Measurements from ENCODE around the gene WAS. TPM values are rescaled to one million over a fixed set of nuclear protein-coding genes. Genes with fewer than 3 reads are reported as not detected.

The WAS gene
- total and polyA plus RNA-seq, 2 experiments from 2014 or later, result 0.73 TPM; not detected in 1

DNA sequence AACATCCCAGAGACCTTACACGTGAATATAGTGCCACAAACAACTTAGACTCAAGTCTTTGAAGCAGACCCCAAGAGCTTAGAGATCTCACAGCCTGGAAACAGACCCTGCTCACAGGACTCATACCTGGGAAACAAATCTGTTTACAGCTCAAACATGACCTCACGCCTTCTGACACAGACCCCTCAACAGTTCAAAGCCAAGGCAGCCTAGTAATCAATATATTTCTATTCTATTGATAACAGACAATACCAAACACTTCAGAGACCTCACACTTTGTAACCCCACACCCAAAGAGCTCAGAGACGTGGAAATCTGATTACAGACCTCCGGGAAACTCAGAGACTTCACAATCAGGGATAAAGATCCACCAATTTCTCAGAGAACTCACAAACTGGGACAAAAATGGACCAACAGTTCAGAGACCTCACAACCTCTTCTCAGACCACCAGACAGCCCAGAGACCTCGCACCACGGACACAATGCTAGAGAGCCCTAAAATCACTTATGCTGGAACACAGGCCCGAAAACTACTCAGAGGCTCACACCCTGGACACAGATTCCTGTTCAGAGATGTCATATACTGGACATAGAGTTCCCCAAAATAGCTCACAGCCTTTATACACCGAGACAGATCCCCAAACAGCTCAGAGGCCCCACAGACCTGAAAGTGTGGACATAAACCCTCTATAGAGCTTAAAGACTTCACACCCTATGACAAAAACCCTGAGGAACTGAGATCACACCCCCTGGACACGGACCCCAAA is 27.7 kb downstream of the WAS start:
- 75% methylated on average over 9 of the region's 9 CpGs for WGBS (ENCODE audit: low lambda C conversion rate, missing lambda C conversion rate)

DNA sequence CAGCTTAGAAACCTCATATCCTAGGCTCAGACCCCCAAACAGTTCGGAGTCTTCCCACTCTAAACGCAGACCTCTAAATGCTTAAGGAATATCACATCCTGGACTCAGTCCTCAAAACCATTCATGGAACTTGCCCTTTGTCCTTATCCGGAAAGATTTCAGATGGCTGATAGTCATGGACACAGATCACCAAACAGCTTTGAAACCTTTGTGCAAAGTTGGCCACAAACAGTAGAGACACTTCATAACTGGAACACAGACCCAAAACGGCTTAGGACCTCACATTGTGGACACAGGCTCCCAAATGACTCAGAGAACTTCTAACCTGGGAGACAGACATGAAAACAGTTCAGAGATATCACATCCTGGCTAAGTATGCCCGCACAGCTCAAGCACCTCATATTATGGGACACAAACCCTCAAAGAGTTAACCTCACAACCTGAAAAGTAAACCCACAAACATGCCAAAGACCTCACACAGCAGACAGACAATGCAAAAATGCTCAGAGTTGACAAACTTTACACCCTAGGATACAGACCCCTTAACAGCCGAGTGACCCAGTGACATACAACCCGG is 28.4 kb downstream of the WAS start:
- H2AFZ ChIP-seq, result no peak overlapping the region
- no peaks in the 10 kb centered on the region for H3K9me2 ChIP-seq (replicated peaks; ENCODE audit: insufficient read depth)
- 75% methylated on average over 7 of the region's 7 CpGs for WGBS (ENCODE audit: low lambda C conversion rate, missing lambda C conversion rate)
- no peaks in the 10 kb centered on the region for H3K79me2 ChIP-seq
- H3K36me3 ChIP-seq (replicated peaks; ENCODE audit: insufficient read depth, low read depth), result no peaks in the 10 kb centered on the region
- TF ChIP-seq EZH2phosphoT487 (IDR thresholded peaks at IDR 0.05; ENCODE audit: low read depth, severe bottlenecking, unreplicated experiment) (no peak), EZH2 (IDR thresholded peaks at IDR 0.05; ENCODE audit: borderline replicate concordance) (no peak)
- TF ChIP-seq, protein P1, sequence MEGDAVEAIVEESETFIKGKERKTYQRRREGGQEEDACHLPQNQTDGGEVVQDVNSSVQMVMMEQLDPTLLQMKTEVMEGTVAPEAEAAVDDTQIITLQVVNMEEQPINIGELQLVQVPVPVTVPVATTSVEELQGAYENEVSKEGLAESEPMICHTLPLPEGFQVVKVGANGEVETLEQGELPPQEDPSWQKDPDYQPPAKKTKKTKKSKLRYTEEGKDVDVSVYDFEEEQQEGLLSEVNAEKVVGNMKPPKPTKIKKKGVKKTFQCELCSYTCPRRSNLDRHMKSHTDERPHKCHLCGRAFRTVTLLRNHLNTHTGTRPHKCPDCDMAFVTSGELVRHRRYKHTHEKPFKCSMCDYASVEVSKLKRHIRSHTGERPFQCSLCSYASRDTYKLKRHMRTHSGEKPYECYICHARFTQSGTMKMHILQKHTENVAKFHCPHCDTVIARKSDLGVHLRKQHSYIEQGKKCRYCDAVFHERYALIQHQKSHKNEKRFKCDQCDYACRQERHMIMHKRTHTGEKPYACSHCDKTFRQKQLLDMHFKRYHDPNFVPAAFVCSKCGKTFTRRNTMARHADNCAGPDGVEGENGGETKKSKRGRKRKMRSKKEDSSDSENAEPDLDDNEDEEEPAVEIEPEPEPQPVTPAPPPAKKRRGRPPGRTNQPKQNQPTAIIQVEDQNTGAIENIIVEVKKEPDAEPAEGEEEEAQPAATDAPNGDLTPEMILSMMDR (IDR thresholded peaks at IDR 0.05; ENCODE audit: poor library complexity), result no peak
- H3K4me2 ChIP-seq, result peak overlapping the region; percentile 34
- no peaks in the 10 kb centered on the region for H3K9me3 ChIP-seq (ENCODE audit: low read depth)
- H3K4me3 ChIP-seq, result no peak overlapping the region
- no peaks in the 10 kb centered on the region for H3K27me3 ChIP-seq
- no peaks in the 10 kb centered on the region for H4K20me1 ChIP-seq (ENCODE audit: insufficient read depth, poor library complexity, severe bottlenecking)
- no peak for DNase-seq (ENCODE audit: low spot score)
- peak overlapping the region; percentile 82 for H3K27ac ChIP-seq
- H3K4me1 ChIP-seq (ENCODE audit: insufficient read depth), result peaks cover 10% of the 10 kb centered on the region

More for the DNA sequence above, 27.7 kb downstream of the WAS start:
- H3K4me2 ChIP-seq, result peak overlapping the region; percentile 34
- no peaks in the 10 kb centered on the region for H3K9me3 ChIP-seq (ENCODE audit: low read depth)
- peak overlapping the region; percentile 82 for H3K27ac ChIP-seq
- peaks cover 10% of the 10 kb centered on the region for H3K4me1 ChIP-seq (ENCODE audit: insufficient read depth)
- no peaks in the 10 kb centered on the region for H4K20me1 ChIP-seq (ENCODE audit: insufficient read depth, poor library complexity, severe bottlenecking)
- H3K79me2 ChIP-seq, result no peaks in the 10 kb centered on the region
- TF ChIP-seq, protein P1 (IDR thresholded peaks at IDR 0.05; ENCODE audit: poor library complexity), result no peak
- no peak for TF ChIP-seq EZH2 (IDR thresholded peaks at IDR 0.05; ENCODE audit: borderline replicate concordance)
- TF ChIP-seq EZH2phosphoT487 (IDR thresholded peaks at IDR 0.05; ENCODE audit: low read depth, severe bottlenecking, unreplicated experiment), result no peak
- H3K9me2 ChIP-seq (replicated peaks; ENCODE audit: insufficient read depth), result no peaks in the 10 kb centered on the region
- no peak overlapping the region for H3K4me3 ChIP-seq
- no peaks in the 10 kb centered on the region for H3K36me3 ChIP-seq (replicated peaks; ENCODE audit: insufficient read depth, low read depth)
- H2AFZ ChIP-seq, result no peak overlapping the region
- H3K27me3 ChIP-seq, result no peaks in the 10 kb centered on the region
- DNase-seq (ENCODE audit: low spot score), result no peak

GRCh38 chrX:48713847-48714246 is 30.2 kb downstream of the WAS start:
- Histone ChIP-seq H3K36me3 (replicated peaks; ENCODE audit: insufficient read depth, low read depth) (no peaks in the 10 kb centered on the region), H3K27ac (peak overlapping the region; percentile 74), H3K79me2 (no peaks in the 10 kb centered on the region), H3K9me3 (ENCODE audit: low read depth) (no peaks in the 10 kb centered on the region), H3K4me1 (ENCODE audit: insufficient read depth) (peaks cover 10% of the 10 kb centered on the region), H2AFZ (no peak overlapping the region), H3K9me2 (replicated peaks; ENCODE audit: insufficient read depth) (no peaks in the 10 kb centered on the region), H3K27me3 (no peaks in the 10 kb centered on the region), H3K4me2 (no peak overlapping the region), H4K20me1 (ENCODE audit: insufficient read depth, poor library complexity, severe bottlenecking) (no peaks in the 10 kb centered on the region), H3K4me3 (no peak overlapping the region)
- no peak for DNase-seq (ENCODE audit: low spot score)
- TF ChIP-seq, protein P1 (IDR thresholded peaks at IDR 0.05; ENCODE audit: poor library complexity), result no peak
- no peak for TF ChIP-seq EZH2 (IDR thresholded peaks at IDR 0.05; ENCODE audit: borderline replicate concordance)
- TF ChIP-seq EZH2phosphoT487 (IDR thresholded peaks at IDR 0.05; ENCODE audit: low read depth, severe bottlenecking, unreplicated experiment), result no peak
- 72% methylated on average over 2 of the region's 2 CpGs for WGBS (ENCODE audit: low lambda C conversion rate, missing lambda C conversion rate)
